ENCODE data around the gene SELL. TPM values are rescaled to one million over a fixed set of nuclear protein-coding genes. Genes with fewer than 3 reads are reported as not detected.
A peak's percentile ranks its signal among the peaks of the same experiment; 100 is the strongest.
"Not testable (repeated sequence)": the region's sequence is repeated elsewhere in the genome, so short reads cannot be mapped to it uniquely, and the experiment has no call there.

SELL gene
- total RNA-seq, 1 donor from 2014 or later, result 64.9 TPM

DNA sequence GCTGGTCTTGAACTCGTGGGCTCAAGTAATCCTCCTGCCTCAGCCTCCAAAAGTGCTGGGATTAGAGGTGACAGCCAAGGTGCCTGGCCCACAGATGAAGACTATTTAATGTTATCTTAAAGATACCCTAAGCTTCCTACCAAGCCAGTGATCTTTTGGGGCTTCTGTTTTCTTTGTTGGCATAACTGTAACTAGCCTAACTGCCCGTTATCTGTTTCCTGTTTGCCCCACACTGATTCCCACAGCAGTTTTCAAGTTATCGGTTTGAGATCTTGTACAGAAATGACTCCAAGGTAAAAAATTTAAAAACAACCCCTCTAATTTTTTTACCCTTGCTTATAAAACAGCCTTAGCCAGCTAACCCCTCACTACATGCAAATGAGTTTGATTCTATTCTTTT is 12.4 kb downstream of the SELL start:
- DNase-seq (ENCODE audit: low spot score), result peak; percentile 44
- H3K4me3 Mint-ChIP-seq (ENCODE audit: low read depth), result no peak overlapping the region
- intact Hi-C loops (cut with micrococcal nuclease), result loop anchor here (1.0 to 10.0 kb wide), 7 partner anchors 9 to 1464 kb away; partner anchors contain the start of gene KIFAP3

GRCh38 chr1:169697755-169698154 is 13.7 kb downstream of the SELL start:
- DNase-seq (ENCODE audit: low spot score), result no peak
- Mint-ChIP-seq H3K4me3 (ENCODE audit: low read depth) (no peak overlapping the region), H3K27me3 (ENCODE audit: low read depth) (no peaks in the 10 kb centered on the region), H3K27ac (peak overlapping the region; percentile 83), H3K9me3 (no peaks in the 10 kb centered on the region), H3K4me1 (ENCODE audit: low read depth) (peaks cover 93% of the 10 kb centered on the region), H3K36me3 (ENCODE audit: low read depth) (peaks cover 81% of the 10 kb centered on the region)
- intact Hi-C loops (cut with micrococcal nuclease), result loop anchor here (2.0 to 10.0 kb wide), 5 partner anchors 100 to 1463 kb away; partner anchors contain the start of gene KIFAP3

More for the DNA sequence above, 12.4 kb downstream of the SELL start:
- peaks cover 93% of the 10 kb centered on the region for H3K4me1 Mint-ChIP-seq (ENCODE audit: low read depth)
- H3K27me3 Mint-ChIP-seq (ENCODE audit: low read depth), result no peaks in the 10 kb centered on the region
- peaks cover 90% of the 10 kb centered on the region for H3K36me3 Mint-ChIP-seq (ENCODE audit: low read depth)
- peak overlapping the region; percentile 83 for H3K27ac Mint-ChIP-seq
- H3K9me3 Mint-ChIP-seq, result no peaks in the 10 kb centered on the region

- H3K27me3 Mint-ChIP-seq (ENCODE audit: low read depth), result no peaks in the 10 kb centered on the region
- H3K4me3 Mint-ChIP-seq (ENCODE audit: low read depth), result no peak overlapping the region
- DNase-seq (ENCODE audit: low spot score), result no peak
- H3K27ac Mint-ChIP-seq, result peak overlapping the region; percentile 57
- intact Hi-C loops (cut with micrococcal nuclease), result loop anchor here (5.0 to 10.0 kb wide), 4 partner anchors 101 to 1462 kb away; partner anchors contain the start of gene KIFAP3
- peaks cover 71% of the 10 kb centered on the region for H3K36me3 Mint-ChIP-seq (ENCODE audit: low read depth)
- H3K4me1 Mint-ChIP-seq (ENCODE audit: low read depth), result peaks cover 91% of the 10 kb centered on the region
- H3K9me3 Mint-ChIP-seq, result no peaks in the 10 kb centered on the region
Observed at GRCh38 chr1:169696273-169697100, 14.9 kb downstream of the SELL start.

DNA sequence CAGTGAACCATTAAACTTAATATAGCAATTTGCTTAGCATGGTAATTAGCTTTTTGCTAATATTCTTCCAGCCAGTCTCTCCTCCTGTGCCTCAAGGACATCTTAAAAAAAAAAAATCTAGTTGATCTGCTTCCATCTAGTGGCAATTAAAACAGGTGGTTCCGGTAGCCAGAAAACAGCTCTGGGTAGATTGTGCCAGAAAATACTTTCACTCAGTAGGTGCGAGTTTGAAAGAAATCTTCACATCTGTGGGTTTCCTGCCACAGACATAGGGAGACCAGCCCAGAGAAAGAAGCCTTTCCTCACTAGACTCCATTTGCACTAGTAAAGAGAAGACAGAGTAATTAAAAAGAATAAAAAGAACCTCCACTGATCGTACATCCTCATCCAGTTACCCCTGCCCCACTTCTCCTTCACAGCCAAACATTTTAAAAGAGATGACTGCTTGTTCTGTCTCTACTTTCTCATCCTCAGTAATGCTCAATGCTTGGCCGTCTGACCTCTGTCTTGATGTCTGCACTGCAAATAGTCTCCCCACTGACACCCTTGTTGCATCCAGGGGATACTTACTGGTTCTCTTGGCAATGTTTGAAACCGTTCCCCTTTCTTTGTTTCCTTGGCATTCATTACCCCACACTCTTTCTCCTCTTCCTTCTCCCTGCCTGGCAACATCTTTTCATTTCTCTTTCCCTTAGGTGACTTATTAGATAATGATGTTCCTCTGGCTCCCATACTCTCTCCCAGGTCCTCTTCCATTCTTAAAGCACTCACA is 16.9 kb downstream of the SELL start:
- intact Hi-C loops (cut with micrococcal nuclease), result loop anchor here (1.0 to 10.0 kb wide), 7 partner anchors 17 to 1460 kb away; partner anchors contain the start of genes F5, KIFAP3, SCYL3 and SELL
- Mint-ChIP-seq H3K27me3 (ENCODE audit: low read depth) (no peaks in the 10 kb centered on the region), H3K36me3 (ENCODE audit: low read depth) (peaks cover 66% of the 10 kb centered on the region), H3K4me3 (ENCODE audit: low read depth) (peak overlapping the region; percentile 28), H3K27ac (peak overlapping the region; percentile 84), H3K9me3 (no peaks in the 10 kb centered on the region), H3K4me1 (ENCODE audit: low read depth) (peaks cover 94% of the 10 kb centered on the region)
- DNase-seq (ENCODE audit: low spot score), result peak; percentile 55

GRCh38 chr1:169692756-169693460 is 18.5 kb downstream of the SELL start:
- intact Hi-C loops (cut with micrococcal nuclease), result loop anchor here (1.0 to 10.0 kb wide), 7 partner anchors 13 to 1458 kb away; partner anchors contain the start of genes KIFAP3 and SCYL3
- peak; percentile 45 for DNase-seq (ENCODE audit: low spot score)
- no peaks in the 10 kb centered on the region for H3K9me3 Mint-ChIP-seq
- peak overlapping the region; percentile 37 for H3K4me3 Mint-ChIP-seq (ENCODE audit: low read depth)
- peak overlapping the region; percentile 84 for H3K27ac Mint-ChIP-seq
- H3K36me3 Mint-ChIP-seq (ENCODE audit: low read depth), result peaks cover 53% of the 10 kb centered on the region
- peaks cover 84% of the 10 kb centered on the region for H3K4me1 Mint-ChIP-seq (ENCODE audit: low read depth)
- no peaks in the 10 kb centered on the region for H3K27me3 Mint-ChIP-seq (ENCODE audit: low read depth)

DNA sequence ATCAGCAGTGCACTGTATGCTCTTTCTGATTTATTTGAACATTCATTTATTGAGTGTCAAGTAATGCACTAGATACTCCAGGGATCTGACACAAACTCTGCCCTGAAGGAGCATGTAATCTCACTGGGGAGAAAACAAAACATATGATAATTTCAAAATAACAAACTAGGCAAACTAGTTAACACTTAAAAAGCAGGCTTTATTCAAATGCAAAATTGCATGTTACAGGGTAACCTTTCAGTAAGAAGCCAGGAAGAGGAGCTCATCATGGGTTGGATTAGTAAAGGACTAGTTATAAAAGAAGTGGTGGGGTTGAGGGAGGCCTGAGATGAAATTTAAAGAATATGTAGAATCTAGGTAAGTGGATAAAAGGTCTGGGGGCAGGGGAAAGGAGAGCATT is 20.9 kb downstream of the SELL start:
- intact Hi-C loops (cut with micrococcal nuclease), result loop anchor here (5.0 to 10.0 kb wide), 3 partner anchors 202 to 1456 kb away; partner anchors contain the start of genes KIFAP3 and SCYL3
- peak overlapping the region; percentile 90 for H3K27ac Mint-ChIP-seq
- peaks cover 62% of the 10 kb centered on the region for H3K4me1 Mint-ChIP-seq (ENCODE audit: low read depth)
- no peaks in the 10 kb centered on the region for H3K9me3 Mint-ChIP-seq
- peaks cover 37% of the 10 kb centered on the region for H3K36me3 Mint-ChIP-seq (ENCODE audit: low read depth)
- H3K4me3 Mint-ChIP-seq (ENCODE audit: low read depth), result peak overlapping the region; percentile 19
- DNase-seq (ENCODE audit: low spot score), result no peak
- H3K27me3 Mint-ChIP-seq (ENCODE audit: low read depth), result no peaks in the 10 kb centered on the region

- H3K36me3 Mint-ChIP-seq (ENCODE audit: low read depth), result peaks cover 26% of the 10 kb centered on the region
- H3K4me3 Mint-ChIP-seq (ENCODE audit: low read depth), result no peak overlapping the region
- intact Hi-C loops (cut with micrococcal nuclease), result no loop called here
- no peak overlapping the region for H3K27ac Mint-ChIP-seq
- DNase-seq (ENCODE audit: low spot score), result no peak
- peaks cover 52% of the 10 kb centered on the region for H3K4me1 Mint-ChIP-seq (ENCODE audit: low read depth)
- H3K27me3 Mint-ChIP-seq (ENCODE audit: low read depth), result no peaks in the 10 kb centered on the region
- H3K9me3 Mint-ChIP-seq, result no peaks in the 10 kb centered on the region
Observed at GRCh38 chr1:169689395-169689794, 22.0 kb downstream of the SELL start.

- Mint-ChIP-seq H3K36me3 (ENCODE audit: low read depth) (peaks cover 19% of the 10 kb centered on the region), H3K4me1 (ENCODE audit: low read depth) (peaks cover 41% of the 10 kb centered on the region)
- H3K27ac Mint-ChIP-seq; H3K4me3 Mint-ChIP-seq (ENCODE audit: low read depth); H3K9me3 Mint-ChIP-seq; intact Hi-C loops (cut with micrococcal nuclease); H3K27me3 Mint-ChIP-seq (ENCODE audit: low read depth); DNase-seq (ENCODE audit: low spot score): not testable (repeated sequence)
Observed at GRCh38 chr1:169688377-169688776, 23.0 kb downstream of the SELL start.

- Mint-ChIP-seq H3K27ac (no peak overlapping the region), H3K27me3 (ENCODE audit: low read depth) (no peaks in the 10 kb centered on the region), H3K4me3 (ENCODE audit: low read depth) (no peak overlapping the region), H3K36me3 (ENCODE audit: low read depth) (peaks cover under 1% of the 10 kb centered on the region), H3K9me3 (no peaks in the 10 kb centered on the region), H3K4me1 (ENCODE audit: low read depth) (peaks cover 35% of the 10 kb centered on the region)
- intact Hi-C loops (cut with micrococcal nuclease), result no loop called here
- DNase-seq (ENCODE audit: low spot score), result no peak
Observed at GRCh38 chr1:169683661-169684060, 27.8 kb downstream of the SELL start.

- H3K36me3 Mint-ChIP-seq (ENCODE audit: low read depth); intact Hi-C loops (cut with micrococcal nuclease); DNase-seq (ENCODE audit: low spot score); H3K27me3 Mint-ChIP-seq (ENCODE audit: low read depth); H3K4me3 Mint-ChIP-seq (ENCODE audit: low read depth); H3K9me3 Mint-ChIP-seq; H3K27ac Mint-ChIP-seq: not testable (repeated sequence)
- H3K4me1 Mint-ChIP-seq (ENCODE audit: low read depth), result peaks cover 35% of the 10 kb centered on the region
Observed at GRCh38 chr1:169683168-169683567, 28.3 kb downstream of the SELL start.

GRCh38 chr1:169682071-169682470 is 29.3 kb downstream of the SELL start:
- Mint-ChIP-seq H3K27me3 (ENCODE audit: low read depth) (no peaks in the 10 kb centered on the region), H3K27ac (peak overlapping the region; percentile 46), H3K36me3 (ENCODE audit: low read depth) (no peaks in the 10 kb centered on the region), H3K9me3 (no peaks in the 10 kb centered on the region), H3K4me1 (ENCODE audit: low read depth) (peaks cover 43% of the 10 kb centered on the region), H3K4me3 (ENCODE audit: low read depth) (no peak overlapping the region)
- intact Hi-C loops (cut with micrococcal nuclease), result no loop called here
- no peak for DNase-seq (ENCODE audit: low spot score)

DNA sequence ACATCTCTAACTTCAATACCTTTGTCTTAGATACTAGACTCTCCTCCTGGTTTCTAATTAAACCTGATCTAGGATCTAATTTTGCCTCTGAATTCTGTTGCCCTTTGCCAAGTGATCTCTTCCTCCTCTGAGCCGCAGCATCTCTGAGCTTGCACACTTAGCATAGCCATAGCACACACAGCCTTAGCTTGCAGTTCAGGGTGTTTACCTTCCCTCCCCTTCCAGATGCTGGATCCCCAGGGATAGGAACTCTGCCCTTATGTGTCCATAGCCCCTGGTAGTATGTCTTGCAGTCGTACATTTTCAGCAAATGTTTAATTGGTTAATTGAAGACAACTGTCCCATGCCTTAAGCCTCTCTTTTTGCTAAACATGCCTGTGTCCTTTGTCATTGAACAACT is 30.3 kb downstream of the SELL start:
- Mint-ChIP-seq H3K27me3 (ENCODE audit: low read depth) (no peaks in the 10 kb centered on the region), H3K4me1 (ENCODE audit: low read depth) (peaks cover 52% of the 10 kb centered on the region), H3K36me3 (ENCODE audit: low read depth) (no peaks in the 10 kb centered on the region), H3K27ac (peak overlapping the region; percentile 73), H3K4me3 (ENCODE audit: low read depth) (no peak overlapping the region), H3K9me3 (no peaks in the 10 kb centered on the region)
- intact Hi-C loops (cut with micrococcal nuclease), result no loop called here
- no peak for DNase-seq (ENCODE audit: low spot score)
